ENCODE results near the gene MEIS1.

MEIS1 gene

GRCh38 chr2:66553370-66553769 is 118.4 kb downstream of the MEIS1 start:
- no peaks in the 10 kb centered on the region for H3K79me1 ChIP-seq (ENCODE audit: low read depth, low read length)
- no peak overlapping the region for H3K14ac ChIP-seq (ENCODE audit: low read length)
- no peaks in the 10 kb centered on the region for H3K27me3 ChIP-seq (ENCODE audit: control insufficient read depth in 3 of 3, insufficient read depth in 3 of 3, low read depth in 1 of 3, low read length in 3 of 3)
- peaks cover 0 to 7% of the 10 kb centered on the region in 2 donors for H3K36me3 ChIP-seq (replicated peaks in 1 of 2; ENCODE audit: control insufficient read depth in 2 of 2, insufficient read depth in 2 of 2, low read length in 2 of 2)
- H2BK5ac ChIP-seq (ENCODE audit: low read length) = no peak overlapping the region
- H3K4me3 ChIP-seq (ENCODE audit: low read length in 2 of 2) = no peak overlapping the region
- H4K91ac ChIP-seq (ENCODE audit: low read depth, low read length, poor library complexity) = no peak overlapping the region
- H3K9me3 ChIP-seq (replicated peaks in 1 of 2; ENCODE audit: control insufficient read depth in 2 of 2, insufficient read depth in 1 of 2, low read depth in 1 of 2, low read length in 2 of 2) = no peaks in the 10 kb centered on the region
- DNase-seq (ENCODE audit: low spot score) = no peak
- WGBS, 2 donors (ENCODE audit: extremely low coverage in 2 of 2, insufficient read length in 2 of 2, insufficient replicate concordance in 1 of 2) = no CpG with 5 or more reads among the region's 4 CpGs
- no peak overlapping the region for H2BK12ac ChIP-seq (ENCODE audit: low read length)
- no peak overlapping the region for H2BK15ac ChIP-seq (ENCODE audit: low read length)
- no peak overlapping the region for H3K18ac ChIP-seq (ENCODE audit: low read length)
- no peak overlapping the region for H3K27ac ChIP-seq (replicated peaks; ENCODE audit: low read length)
- H2AFZ ChIP-seq (ENCODE audit: low read length) = no peak overlapping the region
- peaks cover 2 to 4% of the 10 kb centered on the region in 2 donors for H3K4me1 ChIP-seq (ENCODE audit: control insufficient read depth in 2 of 2, insufficient read depth in 1 of 2, low read depth in 1 of 2, low read length in 2 of 2)
- no peak overlapping the region for H3K23ac ChIP-seq (ENCODE audit: low read depth, low read length, poor library complexity)
- H3K4ac ChIP-seq (ENCODE audit: low read length) = no peak overlapping the region
- H4K8ac ChIP-seq (ENCODE audit: low read depth, low read length) = no peak overlapping the region
- no peak overlapping the region for H3K9ac ChIP-seq (ENCODE audit: low read depth, low read length, poor library complexity)
- H2AK5ac ChIP-seq (ENCODE audit: low read depth, low read length) = no peak overlapping the region
- no peak overlapping the region for H2BK120ac ChIP-seq (ENCODE audit: low read depth, low read length)
- no peak overlapping the region for H3K4me2 ChIP-seq (ENCODE audit: insufficient read depth, low read length, poor library complexity, severe bottlenecking)

GRCh38 chr2:66555091-66555490 is 120.2 kb downstream of the MEIS1 start:
- Histone ChIP-seq H2BK5ac (ENCODE audit: low read length) (no peak overlapping the region), H2BK12ac (ENCODE audit: low read length) (no peak overlapping the region), H3K36me3 (replicated peaks in 1 of 2; ENCODE audit: control insufficient read depth in 2 of 2, insufficient read depth in 2 of 2, low read length in 2 of 2) (peaks cover 0 to 8% of the 10 kb centered on the region in 2 donors), H3K4ac (ENCODE audit: low read length) (no peak overlapping the region), H3K9me3 (replicated peaks in 1 of 2; ENCODE audit: control insufficient read depth in 2 of 2, insufficient read depth in 1 of 2, low read depth in 1 of 2, low read length in 2 of 2) (no peaks in the 10 kb centered on the region), H3K18ac (ENCODE audit: low read length) (no peak overlapping the region), H3K9ac (ENCODE audit: low read depth, low read length, poor library complexity) (no peak overlapping the region), H4K91ac (ENCODE audit: low read depth, low read length, poor library complexity) (no peak overlapping the region), H4K8ac (ENCODE audit: low read depth, low read length) (no peak overlapping the region), H2AFZ (ENCODE audit: low read length) (no peak overlapping the region), H3K27me3 (ENCODE audit: control insufficient read depth in 3 of 3, insufficient read depth in 3 of 3, low read depth in 1 of 3, low read length in 3 of 3) (no peaks in the 10 kb centered on the region), H3K23ac (ENCODE audit: low read depth, low read length, poor library complexity) (no peak overlapping the region), H2AK5ac (ENCODE audit: low read depth, low read length) (no peak overlapping the region), H3K79me1 (ENCODE audit: low read depth, low read length) (no peaks in the 10 kb centered on the region), H3K14ac (ENCODE audit: low read length) (no peak overlapping the region), H3K4me1 (ENCODE audit: control insufficient read depth in 2 of 2, insufficient read depth in 1 of 2, low read depth in 1 of 2, low read length in 2 of 2) (peaks cover 2 to 4% of the 10 kb centered on the region in 2 donors), H3K4me2 (ENCODE audit: insufficient read depth, low read length, poor library complexity, severe bottlenecking) (no peak overlapping the region), H2BK15ac (ENCODE audit: low read length) (no peak overlapping the region), H3K4me3 (ENCODE audit: low read length in 2 of 2) (no peak overlapping the region), H3K27ac (replicated peaks; ENCODE audit: low read length) (no peak overlapping the region), H2BK120ac (ENCODE audit: low read depth, low read length) (no peak overlapping the region)
- DNase-seq (ENCODE audit: low spot score) = no peak
- WGBS, 2 donors (ENCODE audit: extremely low coverage in 2 of 2, insufficient read length in 2 of 2, insufficient replicate concordance in 1 of 2) = no CpG with 5 or more reads among the region's 4 CpGs

GRCh38 chr2:66555501-66556324 is 120.8 kb downstream of the MEIS1 start:
- no peaks in the 10 kb centered on the region for H3K79me1 ChIP-seq (ENCODE audit: low read depth, low read length)
- H3K4me2 ChIP-seq (ENCODE audit: insufficient read depth, low read length, poor library complexity, severe bottlenecking) = no peak overlapping the region
- no peak overlapping the region for H3K23ac ChIP-seq (ENCODE audit: low read depth, low read length, poor library complexity)
- no peak overlapping the region for H2BK5ac ChIP-seq (ENCODE audit: low read length)
- no peak overlapping the region for H3K27ac ChIP-seq (replicated peaks; ENCODE audit: low read length)
- H4K8ac ChIP-seq (ENCODE audit: low read depth, low read length) = no peak overlapping the region
- no peaks in the 10 kb centered on the region for H3K27me3 ChIP-seq (ENCODE audit: control insufficient read depth in 3 of 3, insufficient read depth in 3 of 3, low read depth in 1 of 3, low read length in 3 of 3)
- no peak overlapping the region for H3K14ac ChIP-seq (ENCODE audit: low read length)
- H2BK15ac ChIP-seq (ENCODE audit: low read length) = no peak overlapping the region
- peaks cover 2 to 4% of the 10 kb centered on the region in 2 donors for H3K4me1 ChIP-seq (ENCODE audit: control insufficient read depth in 2 of 2, insufficient read depth in 1 of 2, low read depth in 1 of 2, low read length in 2 of 2)
- no peak overlapping the region for H3K4ac ChIP-seq (ENCODE audit: low read length)
- H2BK120ac ChIP-seq (ENCODE audit: low read depth, low read length) = no peak overlapping the region
- no peak overlapping the region for H3K18ac ChIP-seq (ENCODE audit: low read length)
- H2AK5ac ChIP-seq (ENCODE audit: low read depth, low read length) = no peak overlapping the region
- H3K36me3 ChIP-seq (replicated peaks in 1 of 2; ENCODE audit: control insufficient read depth in 2 of 2, insufficient read depth in 2 of 2, low read length in 2 of 2) = peaks cover 0 to 8% of the 10 kb centered on the region in 2 donors
- no peak for DNase-seq (ENCODE audit: low spot score)
- H3K4me3 ChIP-seq (ENCODE audit: low read length in 2 of 2) = no peak overlapping the region
- no peak overlapping the region for H3K9ac ChIP-seq (ENCODE audit: low read depth, low read length, poor library complexity)
- H4K91ac ChIP-seq (ENCODE audit: low read depth, low read length, poor library complexity) = no peak overlapping the region
- H2BK12ac ChIP-seq (ENCODE audit: low read length) = no peak overlapping the region
- no peak overlapping the region for H2AFZ ChIP-seq (ENCODE audit: low read length)
- no peaks in the 10 kb centered on the region for H3K9me3 ChIP-seq (replicated peaks in 1 of 2; ENCODE audit: control insufficient read depth in 2 of 2, insufficient read depth in 1 of 2, low read depth in 1 of 2, low read length in 2 of 2)
- WGBS, 2 donors (ENCODE audit: extremely low coverage in 2 of 2, insufficient read length in 2 of 2, insufficient replicate concordance in 1 of 2) = no CpG with 5 or more reads among the region's 14 CpGs

- Histone ChIP-seq H3K14ac (ENCODE audit: low read length) (no peak overlapping the region), H3K23ac (ENCODE audit: low read depth, low read length, poor library complexity) (no peak overlapping the region), H3K4me2 (ENCODE audit: insufficient read depth, low read length, poor library complexity, severe bottlenecking) (no peak overlapping the region), H2BK120ac (ENCODE audit: low read depth, low read length) (no peak overlapping the region), H3K4me1 (ENCODE audit: control insufficient read depth in 2 of 2, insufficient read depth in 1 of 2, low read depth in 1 of 2, low read length in 2 of 2) (peaks cover 7 to 29% of the 10 kb centered on the region in 2 donors), H3K18ac (ENCODE audit: low read length) (no peak overlapping the region), H3K4me3 (ENCODE audit: low read length in 2 of 2) (no peak overlapping the region), H4K91ac (ENCODE audit: low read depth, low read length, poor library complexity) (no peak overlapping the region), H3K9me3 (replicated peaks in 1 of 2; ENCODE audit: control insufficient read depth in 2 of 2, insufficient read depth in 1 of 2, low read depth in 1 of 2, low read length in 2 of 2) (no peaks in the 10 kb centered on the region), H3K27ac (replicated peaks; ENCODE audit: low read length) (no peak overlapping the region), H2BK15ac (ENCODE audit: low read length) (no peak overlapping the region), H3K36me3 (replicated peaks in 1 of 2; ENCODE audit: control insufficient read depth in 2 of 2, insufficient read depth in 2 of 2, low read length in 2 of 2) (peaks cover 0 to 8% of the 10 kb centered on the region in 2 donors), H3K79me1 (ENCODE audit: low read depth, low read length) (no peaks in the 10 kb centered on the region), H2BK12ac (ENCODE audit: low read length) (no peak overlapping the region), H2AFZ (ENCODE audit: low read length) (no peak overlapping the region), H2AK5ac (ENCODE audit: low read depth, low read length) (no peak overlapping the region), H4K8ac (ENCODE audit: low read depth, low read length) (no peak overlapping the region), H3K4ac (ENCODE audit: low read length) (no peak overlapping the region), H3K27me3 (ENCODE audit: control insufficient read depth in 3 of 3, insufficient read depth in 3 of 3, low read depth in 1 of 3, low read length in 3 of 3) (no peaks in the 10 kb centered on the region), H2BK5ac (ENCODE audit: low read length) (no peak overlapping the region), H3K9ac (ENCODE audit: low read depth, low read length, poor library complexity) (no peak overlapping the region)
- no CpG with 5 or more reads among the region's 1 CpG for WGBS, 2 donors (ENCODE audit: extremely low coverage in 2 of 2, insufficient read length in 2 of 2, insufficient replicate concordance in 1 of 2)
- no peak for DNase-seq (ENCODE audit: low spot score)
Measured at GRCh38 chr2:66559672-66560071, 124.7 kb downstream of the MEIS1 start.

Measured in neuronal stem cell (in vitro differentiated cells).